NCI-H526 (cell line): Measurements from ENCODE around the gene PLA2G1B.

Experiments used
- DNase-seq, 2 experiments: peaks; one replicate each; lab custom pipeline; 2025; lab: John Stamatoyannopoulos, UW

Gene PLA2G1B

DNA sequence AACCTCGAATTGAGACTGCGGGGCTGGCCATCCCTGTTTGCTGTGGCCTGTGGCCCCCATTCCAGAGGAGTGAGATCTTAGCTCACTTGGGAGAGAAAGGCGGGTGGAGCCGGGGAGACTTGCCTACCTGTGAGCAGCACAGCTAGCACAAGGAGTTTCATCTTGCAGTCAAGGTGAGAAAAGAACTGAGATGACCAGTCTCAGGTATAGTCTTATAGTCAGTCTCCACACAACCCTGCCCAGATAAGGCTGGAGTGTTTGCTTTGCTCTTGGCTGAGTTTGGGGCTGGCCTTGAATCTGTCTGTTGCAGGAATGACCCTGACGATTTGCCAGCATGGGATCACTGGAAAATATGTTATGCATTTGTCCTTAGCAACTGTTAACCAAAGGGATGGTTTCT lies at the start of gene PLA2G1B:
Gene PLA2G1B, minus strand, starts transcription at position 187 of the 400 bp plus-strand sequence. Its CDS starts 26 bp downstream, at position 161.
- DNase-seq = no peak

DNA sequence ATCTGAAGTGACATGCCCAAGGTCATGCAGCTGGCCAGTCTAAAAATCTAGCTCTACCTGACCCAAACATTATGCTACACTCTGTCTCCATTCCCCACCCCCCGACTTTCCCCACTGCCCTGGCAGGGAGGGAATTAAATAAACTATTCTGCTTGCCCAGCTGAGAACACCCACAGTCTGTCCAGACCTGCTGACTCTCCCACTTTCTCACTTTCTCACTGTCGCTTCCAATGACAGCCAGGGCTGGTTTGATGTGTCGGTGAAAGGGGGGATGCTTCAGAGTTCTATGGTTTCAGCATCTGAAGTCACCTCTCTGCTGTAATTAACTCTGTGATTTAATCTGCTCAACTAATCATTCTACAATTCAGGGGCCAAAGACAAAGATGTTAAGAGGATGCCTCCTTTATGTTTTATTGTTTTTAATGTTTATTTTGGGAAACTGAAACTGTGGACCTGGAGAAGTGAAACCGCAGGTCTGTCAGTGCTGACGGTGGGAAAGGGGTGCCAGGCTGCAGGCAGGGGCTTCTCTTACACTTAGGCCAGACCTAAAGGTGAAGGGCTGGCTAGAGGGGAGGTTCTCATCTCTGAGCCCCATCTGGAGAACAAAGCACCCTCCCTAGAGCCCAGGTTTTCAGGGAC lies 49.5 kb upstream of the PLA2G1B start:
- DNase-seq = no peak

DNA sequence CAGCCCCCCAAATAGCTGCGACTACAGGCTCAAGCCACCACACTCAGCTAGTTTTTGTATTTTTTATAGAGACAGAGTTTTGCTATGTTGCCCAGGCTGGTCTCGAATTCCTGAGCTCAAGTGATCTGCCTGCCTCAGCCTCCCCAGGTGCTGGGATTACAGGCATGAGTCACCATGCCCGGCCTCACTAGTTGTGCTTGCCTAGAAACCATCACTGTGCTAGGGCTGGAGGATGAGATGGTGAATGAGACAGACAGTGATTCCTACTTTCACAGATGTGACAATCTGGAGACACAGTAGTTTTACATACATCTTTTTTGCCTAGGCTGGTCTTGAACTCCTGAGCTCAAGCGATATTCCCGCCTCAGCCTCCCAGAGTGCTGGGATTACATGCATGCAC lies 48.8 kb upstream of the PLA2G1B start:
- DNase-seq = no peak

DNA sequence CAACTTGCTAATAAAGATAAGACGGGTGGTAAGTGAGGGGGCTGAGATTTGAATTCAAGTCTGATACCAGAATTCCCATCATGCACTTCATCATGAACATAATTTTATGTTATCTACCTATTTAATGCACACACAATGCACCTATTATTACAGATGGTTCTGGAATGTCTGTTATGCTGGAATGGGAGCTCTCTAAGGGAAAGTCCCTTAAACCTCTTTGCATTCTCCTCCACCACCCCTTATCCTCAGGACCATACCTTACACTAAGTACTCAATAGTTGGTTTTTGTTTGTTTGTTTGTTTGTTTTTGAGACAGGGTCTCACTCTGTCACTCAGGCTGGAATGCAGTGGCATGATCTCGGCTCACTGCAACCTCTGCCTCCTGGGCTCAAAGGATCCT lies 48.4 kb upstream of the PLA2G1B start:
- DNase-seq = no peak

DNA sequence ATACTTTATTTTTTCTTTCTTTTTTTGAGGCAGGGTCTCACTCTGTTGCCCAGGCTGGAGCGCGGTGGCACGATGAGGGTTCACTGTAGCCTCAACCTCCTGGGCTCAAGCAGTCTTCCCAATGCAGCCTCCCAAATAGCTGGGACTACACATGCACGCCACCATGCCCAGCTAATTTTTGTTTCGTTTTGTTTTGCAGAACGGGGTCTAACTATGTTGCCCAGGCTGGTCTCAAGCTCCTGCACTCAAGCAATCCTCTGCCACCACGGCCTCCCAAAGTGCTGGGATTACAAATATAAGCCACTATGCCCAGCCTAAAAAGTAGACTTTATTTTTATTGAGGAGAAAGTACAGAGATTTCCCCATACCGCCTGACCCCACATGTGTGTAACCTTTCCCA lies 46.1 kb upstream of the PLA2G1B start:
- no peak for DNase-seq

DNA sequence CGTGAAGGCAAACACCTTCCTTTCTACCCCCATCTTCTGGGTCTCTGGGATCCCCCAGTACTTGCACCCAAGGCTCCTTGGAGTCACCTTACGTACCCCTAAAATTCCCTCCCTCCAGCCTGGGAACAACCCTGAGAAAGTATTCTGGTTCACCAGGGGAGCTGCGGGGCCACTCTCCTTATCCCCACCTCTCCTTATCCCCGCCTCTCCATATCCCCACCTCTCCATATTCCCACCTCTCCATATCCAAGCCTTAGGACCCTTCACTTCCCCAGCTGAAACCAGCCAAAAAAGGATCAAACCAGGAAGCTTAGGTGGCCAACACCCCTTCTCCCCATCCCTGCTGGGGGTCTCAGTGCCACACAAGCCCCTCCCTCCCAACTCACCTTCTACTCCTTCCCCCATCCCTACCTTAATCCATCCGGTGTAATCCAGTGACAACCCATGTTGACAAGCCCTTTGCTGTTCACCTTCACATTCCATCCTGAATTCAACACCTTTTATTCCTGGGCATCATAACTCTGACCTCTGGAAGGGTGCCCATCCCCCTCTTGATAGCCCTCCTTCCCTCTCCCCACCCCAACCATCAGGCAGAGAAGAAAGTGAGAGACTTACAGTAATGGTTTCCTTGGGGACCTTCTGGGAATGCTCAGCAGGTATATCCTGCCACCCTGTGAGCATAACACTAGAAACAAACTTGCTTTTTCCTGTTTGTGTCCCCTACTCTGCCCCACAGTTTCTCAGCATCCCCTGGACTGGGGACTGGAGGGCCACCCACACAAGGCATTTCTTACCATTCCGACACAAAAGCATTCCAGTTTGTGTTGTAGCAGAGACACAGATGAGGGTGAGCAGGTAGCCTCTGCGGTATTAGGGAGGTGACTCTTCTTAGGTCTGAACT lies 43.0 kb upstream of the PLA2G1B start:
- no peak for DNase-seq

DNA sequence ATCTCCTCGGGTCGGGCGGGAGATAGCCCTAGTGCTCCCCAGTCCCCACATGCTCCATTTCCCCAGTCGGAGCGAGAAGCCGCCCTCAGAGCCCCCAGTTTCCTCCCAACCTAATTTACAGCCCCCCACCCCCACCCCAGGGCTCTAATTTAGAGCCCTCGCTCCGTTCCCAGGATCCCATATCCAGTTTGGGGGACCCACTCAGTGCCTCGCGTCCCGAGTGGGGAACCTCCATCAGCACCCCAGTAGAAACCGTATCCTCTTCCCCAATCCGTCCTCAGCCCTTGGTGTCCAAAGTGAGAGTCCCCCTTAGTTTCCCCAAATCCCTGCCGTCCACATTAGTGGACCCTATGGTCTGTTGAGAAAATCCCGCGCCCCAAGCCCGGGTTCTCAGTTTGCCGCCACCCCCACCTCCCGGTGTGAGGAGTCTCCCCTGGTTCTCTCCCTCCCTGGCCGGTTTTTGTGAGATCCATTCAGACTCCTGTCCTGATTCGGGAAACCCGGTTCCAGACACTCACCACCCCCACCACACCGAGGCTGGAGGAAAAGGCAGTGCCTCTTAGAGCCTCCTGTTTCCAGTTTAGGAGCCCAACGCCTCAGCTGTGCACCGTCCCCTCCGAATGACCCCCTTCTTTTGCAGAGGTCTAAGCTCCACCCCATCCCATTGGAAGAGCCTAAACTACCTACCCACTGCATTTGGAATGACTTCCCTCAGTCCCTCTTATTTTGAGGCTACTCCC lies 42.2 kb upstream of the PLA2G1B start:
- DNase-seq = no peak

DNA sequence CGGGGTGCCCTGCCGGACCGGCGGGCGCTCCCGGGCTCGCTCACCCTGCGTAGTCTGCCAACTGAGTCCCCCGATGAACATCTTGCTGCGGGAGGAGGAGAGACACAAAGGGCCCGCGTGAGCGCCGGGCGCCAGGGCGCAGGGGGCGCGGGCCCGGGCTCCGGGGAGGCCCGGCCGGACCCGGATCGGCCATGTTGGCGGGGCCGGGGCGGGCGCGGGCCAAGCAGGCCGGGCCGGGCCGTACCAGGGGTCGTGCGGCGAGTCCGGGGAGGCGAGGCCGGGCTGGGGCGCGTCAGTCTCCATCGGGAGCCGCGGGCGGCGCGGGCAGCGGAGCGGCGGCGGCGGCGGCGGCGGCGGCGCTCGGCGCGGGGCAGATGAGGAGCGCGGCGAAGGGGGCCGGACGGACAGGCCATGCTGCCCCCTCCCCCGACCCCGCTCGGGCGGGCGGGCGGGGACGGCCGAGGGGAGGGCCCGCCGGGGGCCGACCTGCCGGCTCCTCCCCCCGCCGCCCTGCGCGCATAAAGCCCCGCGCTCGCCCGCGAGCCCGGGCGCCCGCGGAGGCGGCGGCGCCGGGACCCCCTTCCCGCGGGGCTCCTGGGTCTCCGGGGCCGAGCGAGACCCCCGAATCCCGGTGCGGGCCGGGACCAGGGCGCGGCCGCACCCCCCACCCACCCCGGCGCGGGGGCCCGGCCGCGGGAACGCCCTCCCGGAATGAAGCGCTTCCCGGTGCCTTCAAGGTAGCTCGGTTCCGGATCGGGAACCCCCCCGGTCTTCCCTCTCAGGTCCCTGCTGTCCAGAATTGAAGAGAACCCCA lies 41.4 kb upstream of the PLA2G1B start, which contains the start of gene MSI1:
Gene MSI1, minus strand, starts transcription at position 376 of the 814 bp plus-strand sequence. Its CDS starts 73 bp downstream, at position 303.
- peak in 1 of 2 experiments; percentile 48 for DNase-seq

DNA sequence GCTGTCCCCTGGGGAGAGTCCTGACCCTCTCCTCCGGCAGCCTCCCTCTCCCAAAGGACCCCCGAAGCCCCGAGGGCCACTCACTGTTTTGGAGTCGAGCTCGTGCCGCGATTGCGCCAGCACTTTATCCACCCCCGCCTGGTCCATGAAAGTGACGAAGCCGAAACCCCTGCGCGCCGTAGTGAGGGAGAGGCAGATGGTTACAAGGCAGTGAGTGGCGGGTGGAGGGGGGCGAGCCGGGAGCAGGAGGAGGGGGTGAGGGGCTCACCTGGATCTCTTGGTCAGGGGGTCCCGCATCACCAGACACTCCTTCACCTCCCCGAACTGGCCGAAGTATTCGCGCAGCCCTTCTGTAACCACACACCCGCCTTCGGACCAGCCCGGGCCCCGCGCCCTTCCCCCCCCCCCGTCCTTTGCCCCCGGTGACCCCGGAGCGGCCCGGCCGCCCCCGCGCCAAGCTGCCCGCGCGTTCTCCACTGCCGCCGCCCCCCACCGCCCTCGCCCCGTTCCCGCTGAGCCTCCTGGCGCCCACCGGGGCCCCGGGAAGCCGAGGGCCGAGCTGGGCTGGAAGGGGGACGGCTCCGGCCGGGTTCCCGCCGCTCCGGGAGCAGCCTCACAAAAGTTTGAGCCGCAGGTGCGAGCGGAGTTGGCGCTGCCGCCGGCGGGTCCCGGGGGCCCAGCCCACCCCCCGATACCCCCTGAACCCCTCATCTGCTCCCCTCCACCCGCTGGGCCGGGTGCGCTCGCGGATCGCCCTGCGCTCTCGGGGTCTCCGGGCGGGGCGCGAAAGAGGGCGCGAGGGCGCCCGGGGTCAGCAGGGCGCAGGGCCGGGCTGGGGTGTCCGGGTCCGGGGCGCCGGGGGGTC lies 40.6 kb upstream of the PLA2G1B start:
- DNase-seq = peak in 1 of 2 experiments; percentile 46

DNA sequence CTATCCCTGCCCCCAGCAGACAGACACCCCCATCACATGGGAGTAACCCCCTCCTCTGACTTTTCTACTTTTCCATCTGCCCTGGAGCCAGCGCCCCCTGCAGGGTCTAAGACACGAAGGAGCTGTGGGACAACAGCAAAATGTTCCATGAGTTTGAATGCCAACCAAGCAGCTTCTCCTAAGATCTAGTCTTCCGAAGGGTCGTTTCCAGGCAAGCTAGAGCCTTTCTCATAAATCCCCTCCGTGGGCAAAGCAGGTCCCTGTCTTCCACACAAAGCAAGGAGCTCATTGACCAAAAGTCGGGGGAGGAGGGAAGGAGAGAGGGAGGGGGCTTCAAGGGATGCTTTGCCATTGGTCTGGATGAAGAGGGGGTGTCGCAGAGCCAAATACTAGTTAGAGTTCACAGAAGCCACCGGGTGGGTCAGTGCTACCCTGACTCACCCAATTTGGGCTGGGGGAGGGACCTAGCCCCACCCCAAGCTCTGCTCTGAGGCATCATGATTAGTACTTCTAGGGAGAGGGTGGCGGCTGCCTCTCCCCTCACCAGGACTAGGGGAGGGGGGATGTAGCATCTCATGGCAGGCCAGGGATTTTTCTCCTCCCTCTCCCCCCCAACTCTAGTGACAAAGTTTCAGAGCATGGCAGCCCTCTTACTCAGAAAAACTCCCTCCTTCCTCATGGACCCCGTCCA lies 39.8 kb upstream of the PLA2G1B start:
- DNase-seq = peak in 1 of 2 experiments; percentile 55

DNA sequence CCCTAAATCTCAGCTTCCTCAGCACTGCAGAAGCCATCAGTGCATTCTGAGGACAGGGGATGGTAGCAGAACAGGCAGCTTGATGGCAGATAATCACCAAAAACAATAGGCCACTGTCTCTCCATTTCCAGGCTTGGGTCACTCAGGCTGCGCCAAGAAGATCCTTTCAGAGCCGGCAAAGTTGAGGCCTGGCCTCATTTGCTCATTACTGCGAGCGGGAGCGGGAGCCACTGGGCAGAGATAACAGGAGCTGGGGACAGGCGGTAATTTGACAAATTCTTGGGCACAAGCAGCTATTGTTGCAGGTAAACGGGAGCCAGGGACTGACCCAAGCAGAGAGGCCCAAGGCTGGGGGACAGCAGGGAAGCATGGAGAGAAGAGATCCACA lies 39.3 kb upstream of the PLA2G1B start:
- DNase-seq = peak in 1 of 2 experiments; percentile 47

DNA sequence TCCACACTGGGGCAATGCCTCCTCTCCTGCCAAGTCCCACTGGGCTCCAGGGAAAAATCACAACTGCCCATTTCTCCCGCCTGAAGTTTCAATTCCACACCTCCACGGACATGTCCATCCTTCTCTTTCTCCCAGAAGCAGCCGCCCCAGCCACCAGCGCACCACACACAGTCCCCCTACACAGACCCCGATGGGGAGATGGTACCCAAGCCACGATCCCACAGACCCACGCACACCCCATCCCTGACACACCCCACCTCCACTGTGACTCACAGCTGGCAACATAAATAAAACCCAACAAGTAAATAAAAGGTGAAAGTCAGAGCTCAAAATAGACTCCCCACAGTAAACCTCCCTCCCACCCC lies 38.7 kb upstream of the PLA2G1B start:
- no peak for DNase-seq

DNA sequence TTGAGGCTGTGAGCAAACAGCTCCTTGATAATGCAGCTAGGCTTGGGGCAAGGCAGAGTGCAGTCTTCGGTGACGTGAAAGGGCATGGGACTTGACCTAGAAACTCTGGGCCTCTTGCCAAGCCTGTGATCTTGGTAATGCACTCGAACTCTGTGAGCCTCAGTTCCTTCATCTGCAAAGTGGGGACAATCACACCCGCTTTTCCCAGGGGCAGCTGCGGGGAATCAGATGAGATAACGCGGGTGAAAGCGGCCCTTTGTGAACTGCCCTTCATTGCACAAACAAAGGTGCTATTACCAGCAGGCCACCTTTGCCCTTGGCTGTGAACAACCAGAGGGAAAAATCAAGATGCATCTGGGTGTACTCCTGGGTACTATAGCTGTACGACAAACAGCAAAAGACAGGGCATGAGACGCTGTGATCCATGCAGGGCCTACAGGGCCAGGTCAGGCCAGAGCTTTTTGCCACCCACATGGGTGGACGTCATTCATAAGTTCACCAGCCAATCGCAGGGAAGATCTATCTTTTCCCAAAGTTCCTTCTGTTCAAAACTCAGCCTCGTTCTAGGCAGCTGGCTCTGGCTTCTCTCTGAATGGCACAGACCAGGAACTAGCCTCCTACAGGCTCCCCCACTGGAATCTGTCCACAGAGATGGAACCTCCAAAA lies 38.2 kb upstream of the PLA2G1B start:
- no peak for DNase-seq

DNA sequence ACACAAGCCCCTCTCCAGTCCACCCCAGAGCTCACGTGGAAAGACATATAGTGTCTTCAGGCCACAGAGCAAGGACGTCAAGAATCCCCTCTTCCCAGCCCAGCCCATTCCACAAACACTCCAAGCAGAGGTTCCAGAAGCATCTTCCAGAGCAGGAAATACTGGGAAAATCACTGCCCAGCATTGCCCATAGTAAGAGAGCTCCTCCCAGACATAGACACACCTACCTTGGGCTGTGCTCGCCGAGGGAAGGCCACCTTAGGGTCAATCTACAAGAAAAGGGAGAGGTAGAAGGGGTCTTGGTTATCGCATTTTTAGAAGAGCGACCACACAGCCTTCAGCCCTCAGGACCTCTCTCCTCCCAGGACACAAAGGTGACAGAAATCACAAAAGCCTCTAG lies 36.9 kb upstream of the PLA2G1B start:
- no peak for DNase-seq

DNA sequence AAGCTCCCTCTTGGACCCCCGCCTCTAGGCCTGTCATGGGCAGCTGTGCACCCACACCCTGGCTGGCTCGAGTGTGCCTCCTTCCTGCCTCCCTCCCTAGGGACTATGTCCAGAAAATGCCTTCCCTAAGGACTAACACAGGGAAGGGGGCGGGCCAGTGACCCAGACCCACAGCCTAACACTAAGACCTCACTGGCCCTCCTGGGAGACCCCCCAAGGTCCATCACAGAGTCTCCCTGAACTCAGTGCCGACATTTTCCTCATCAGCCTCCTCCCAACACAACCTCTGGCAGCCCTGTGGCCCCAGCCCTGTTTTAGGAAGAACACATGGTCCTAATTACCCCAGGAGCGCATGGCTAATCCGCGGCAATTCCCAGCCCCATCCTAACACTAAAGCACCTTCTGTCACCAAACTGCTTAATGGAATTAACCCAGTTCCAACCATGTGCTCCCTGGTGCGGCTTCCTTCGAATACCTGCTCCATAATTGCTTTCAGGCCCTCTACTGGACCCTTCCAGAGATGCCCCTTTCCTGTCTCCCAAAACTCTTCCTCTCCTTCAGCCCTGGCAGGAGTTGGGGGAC lies 35.8 kb upstream of the PLA2G1B start:
- DNase-seq = no peak

DNA sequence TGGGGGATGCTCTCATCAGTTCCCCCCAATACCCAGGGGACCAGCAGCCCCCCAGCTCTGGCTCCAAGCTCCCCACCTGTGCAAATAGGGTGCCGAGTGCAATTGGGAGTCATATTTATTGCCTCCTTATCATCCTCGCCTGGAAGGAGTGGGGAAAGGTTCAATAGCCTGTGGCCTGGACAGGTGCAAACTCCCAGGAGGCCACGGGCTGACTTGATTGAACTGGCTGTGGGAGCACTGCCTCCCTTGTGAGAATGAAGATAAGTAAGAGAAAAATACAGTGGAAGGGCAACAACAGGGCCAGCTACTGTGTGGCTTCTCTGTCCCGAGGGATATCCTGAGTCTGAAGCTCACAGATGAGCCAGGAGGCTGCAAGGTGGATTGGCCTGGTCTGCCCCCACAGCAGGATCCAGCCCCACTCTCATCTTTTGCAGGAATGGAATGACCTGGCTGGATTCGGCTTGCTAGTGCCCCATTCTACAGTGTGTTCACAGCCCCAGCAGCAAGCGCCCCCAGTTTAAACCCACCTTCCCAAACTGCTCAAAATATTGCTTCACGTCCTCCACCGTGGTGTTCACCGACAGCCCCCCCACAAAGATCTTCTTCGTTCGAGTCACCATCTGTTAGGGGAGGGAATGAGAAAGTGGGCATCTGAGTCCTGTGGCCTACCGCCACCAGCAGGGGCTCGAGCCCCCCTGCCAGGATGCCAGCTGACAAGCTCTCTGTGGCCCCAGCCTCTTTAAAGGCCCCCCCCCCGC lies 35.1 kb upstream of the PLA2G1B start:
- DNase-seq = peak in 1 of 2 experiments; percentile 13

DNA sequence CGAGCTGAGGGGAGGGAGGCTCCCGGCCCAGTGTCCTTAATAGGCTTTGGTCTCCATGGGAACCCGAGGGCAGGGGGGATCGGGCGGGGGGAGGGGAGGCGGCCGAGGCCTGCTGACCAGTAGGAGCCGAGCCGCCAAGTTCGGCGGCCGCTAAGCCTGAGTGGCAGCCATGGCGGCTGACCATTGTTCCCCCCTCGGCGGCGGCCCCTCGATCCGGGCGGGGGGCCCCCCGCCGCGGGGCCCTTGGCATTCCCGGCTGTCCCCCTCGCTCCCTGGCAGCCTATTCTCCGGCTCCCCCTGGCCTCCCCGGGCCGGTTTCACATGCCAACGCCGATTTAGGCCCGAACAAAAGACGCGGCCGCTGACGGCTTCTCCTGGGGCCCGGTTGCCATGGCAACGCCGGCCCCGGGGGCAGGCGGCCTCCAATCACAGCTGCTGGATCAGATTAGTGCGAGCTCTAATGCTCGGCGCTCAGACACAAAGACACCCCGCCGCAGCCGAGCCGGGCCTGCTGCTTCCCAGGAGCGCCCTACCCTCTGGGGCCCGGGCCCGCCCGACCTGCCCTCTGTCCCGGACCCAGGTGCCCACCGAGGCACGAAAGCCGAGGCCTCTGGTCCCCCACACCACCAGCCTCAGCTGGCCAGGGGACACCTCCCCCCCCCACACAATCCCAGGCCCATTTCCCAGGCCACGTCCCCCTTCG lies 34.1 kb upstream of the PLA2G1B start:
- peak; percentile 26 to 70 for DNase-seq

DNA sequence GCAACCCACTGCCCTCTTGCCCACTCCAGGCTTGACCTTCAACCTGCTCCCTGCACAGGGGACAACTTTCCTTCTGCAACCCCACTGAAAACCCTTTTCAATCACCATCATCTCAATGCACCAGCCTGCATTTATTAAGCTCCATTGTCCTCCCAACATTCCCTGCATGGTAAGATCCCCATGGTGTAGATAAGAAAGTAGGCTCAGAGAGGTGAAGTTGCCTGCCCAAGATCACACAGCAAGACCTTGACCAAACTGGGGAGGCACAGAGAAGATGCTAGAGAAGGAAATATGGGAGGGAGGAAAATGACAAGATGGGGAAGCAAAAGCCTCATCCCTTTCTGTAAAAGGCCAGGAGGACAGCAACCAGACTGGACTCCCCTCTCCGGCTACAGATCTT lies 31.5 kb upstream of the PLA2G1B start:
- DNase-seq = no peak
